Measurements from ENCODE around the gene PGS1. TPM values are rescaled to one million over a fixed set of nuclear protein-coding genes. Genes with fewer than 3 reads are reported as not detected.

Gene PGS1
- total RNA-seq, 2 experiments from 2014 or later: 59.6 to 61.3 TPM

DNA sequence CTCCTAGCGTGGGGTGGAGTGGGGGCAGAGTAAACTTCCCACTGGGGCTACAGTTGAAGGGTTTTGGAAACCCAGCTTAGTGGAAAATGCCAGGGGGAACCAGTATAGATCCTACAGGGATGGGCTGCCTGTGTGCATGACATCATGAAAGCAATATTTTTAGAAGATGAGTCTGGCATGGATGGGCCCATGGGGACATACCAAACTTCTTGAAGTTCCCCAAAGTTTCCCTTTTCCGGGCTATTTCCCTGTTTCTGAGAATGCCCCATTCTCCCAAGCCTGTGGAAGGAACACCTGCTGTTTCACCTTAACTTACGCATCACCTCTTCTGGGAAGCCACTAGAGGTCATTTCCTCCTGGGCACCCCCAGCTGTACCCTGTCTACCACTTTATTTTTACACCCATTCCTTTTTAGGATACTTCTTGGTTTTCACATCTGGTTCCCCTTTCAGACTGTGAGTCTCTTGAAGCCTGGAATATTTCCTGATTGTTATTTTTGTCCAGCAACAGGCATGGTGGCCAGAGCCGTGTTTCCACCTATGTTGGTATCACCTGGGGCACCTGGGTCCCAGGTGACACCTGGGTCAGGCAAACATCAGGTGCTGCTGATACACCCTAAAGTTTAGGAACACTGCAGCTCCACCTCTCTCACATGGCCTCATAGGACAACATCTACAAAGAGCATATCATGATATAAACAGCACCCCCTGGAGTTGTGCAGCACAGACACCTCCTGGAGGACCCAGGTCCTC lies 28.4 kb upstream of the PGS1 start:
- H3K36me3 ChIP-seq (ENCODE audit: insufficient read depth, low read length): no peaks in the 10 kb centered on the region
- no peaks in the 10 kb centered on the region for H3K79me2 ChIP-seq (ENCODE audit: insufficient read depth, low read depth, low read length)
- no peak overlapping the region for H3K4me3 ChIP-seq (ENCODE audit: low read depth, low read length, poor library complexity, severe bottlenecking)
- H2AFZ ChIP-seq (ENCODE audit: low read length): no peak overlapping the region
- DNase-seq (ENCODE audit: low spot score): no peak
- BruUV-seq (replicated peaks): no TSS peak
- POLR2A ChIA-PET: interaction anchor here (0.7 kb wide), 1 partner anchor 191 kb away, joined by 6 read pairs; no protein-coding TSS in a partner anchor
- H3K27ac ChIP-seq (ENCODE audit: low read depth, low read length, poor library complexity, severe bottlenecking): no peak overlapping the region
- TF ChIP-seq EZH2phosphoT487 (IDR thresholded peaks at IDR 0.05; ENCODE audit: borderline replicate concordance, low read depth, low read length): no peak
- peak; percentile 64 for TF ChIP-seq CTCF (conservative IDR thresholded peaks at IDR 0.05; ENCODE audit: low read length)
- peaks cover 22% of the 10 kb centered on the region for H3K4me1 ChIP-seq (ENCODE audit: insufficient read depth, low read length, poor library complexity, severe bottlenecking)
- intact Hi-C loops (cut with micrococcal nuclease; ENCODE audit: unreplicated experiment): no loop called here
- H3K9me3 ChIP-seq (ENCODE audit: low read length): no peaks in the 10 kb centered on the region; the same call in 1 of the 2 replicates
- no peak overlapping the region for H3K4me2 ChIP-seq (ENCODE audit: low read length)
- no peaks in the 10 kb centered on the region for H3K9me2 ChIP-seq (ENCODE audit: insufficient read depth, low read length)
- no peaks in the 10 kb centered on the region; the same call in 1 of the 2 replicates for H4K20me1 ChIP-seq (ENCODE audit: insufficient read depth, low read length)
- CTCF ChIA-PET (ENCODE audit: unreplicated experiment): no interaction called here

- CTCF ChIA-PET (ENCODE audit: unreplicated experiment): interaction anchor here (0.5 kb wide), 1 partner anchor 17 kb away, joined by 3 read pairs; no protein-coding TSS in a partner anchor
- POLR2A ChIA-PET: no interaction called here
- H3K9me2 ChIP-seq (ENCODE audit: insufficient read depth, low read length): no peaks in the 10 kb centered on the region
- no peak overlapping the region for H2AFZ ChIP-seq (ENCODE audit: low read length)
- H3K27ac ChIP-seq (ENCODE audit: low read depth, low read length, poor library complexity, severe bottlenecking): no peak overlapping the region
- H3K79me2 ChIP-seq (ENCODE audit: insufficient read depth, low read depth, low read length): no peaks in the 10 kb centered on the region
- no peaks in the 10 kb centered on the region for H3K36me3 ChIP-seq (ENCODE audit: insufficient read depth, low read length)
- H3K9me3 ChIP-seq (ENCODE audit: low read length): no peaks in the 10 kb centered on the region; the same call in 1 of the 2 replicates
- H3K4me1 ChIP-seq (ENCODE audit: insufficient read depth, low read length, poor library complexity, severe bottlenecking): peaks cover 36% of the 10 kb centered on the region
- no peak for TF ChIP-seq CTCF (conservative IDR thresholded peaks at IDR 0.05; ENCODE audit: low read length)
- TF ChIP-seq EZH2phosphoT487 (IDR thresholded peaks at IDR 0.05; ENCODE audit: borderline replicate concordance, low read depth, low read length): no peak
- H3K4me2 ChIP-seq (ENCODE audit: low read length): no peak overlapping the region
- DNase-seq (ENCODE audit: low spot score): no peak
- BruUV-seq (replicated peaks): no TSS peak
- H3K4me3 ChIP-seq (ENCODE audit: low read depth, low read length, poor library complexity, severe bottlenecking): no peak overlapping the region
- H4K20me1 ChIP-seq (ENCODE audit: insufficient read depth, low read length): no peaks in the 10 kb centered on the region; the same call in 1 of the 2 replicates
- intact Hi-C loops (cut with micrococcal nuclease; ENCODE audit: unreplicated experiment): no loop called here
Measured at GRCh38 chr17:78351449-78352006, 26.9 kb upstream of the PGS1 start.

DNA sequence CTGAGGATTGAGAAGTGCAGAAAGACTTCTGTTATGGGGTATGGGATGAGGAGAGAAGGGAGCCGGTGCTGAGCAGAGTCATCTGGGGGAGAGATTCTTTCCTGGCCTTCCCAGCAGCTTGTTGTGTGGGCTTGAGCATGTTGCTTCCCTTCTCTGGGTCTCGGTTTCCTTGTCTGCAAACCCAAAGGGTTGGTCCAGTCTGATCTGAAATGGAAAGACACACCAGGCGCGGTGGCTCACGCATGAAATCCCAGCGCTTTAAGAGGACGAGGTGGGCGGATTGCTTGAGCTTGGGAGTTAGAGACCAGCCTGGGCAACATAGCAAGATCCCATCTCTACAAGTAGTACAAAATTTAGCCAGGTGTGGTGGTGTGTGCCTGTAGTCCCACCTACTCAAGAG lies 24.6 kb upstream of the PGS1 start:
- TF ChIP-seq CTCF (conservative IDR thresholded peaks at IDR 0.05; ENCODE audit: low read length) (no peak), EZH2phosphoT487 (IDR thresholded peaks at IDR 0.05; ENCODE audit: borderline replicate concordance, low read depth, low read length) (no peak)
- intact Hi-C loops (cut with micrococcal nuclease; ENCODE audit: unreplicated experiment): no loop called here

More for the DNA sequence above, 24.6 kb upstream of the PGS1 start:
- ChIA-PET CTCF (ENCODE audit: unreplicated experiment) (interaction anchor here (0.6 kb wide), 1 partner anchor 951 kb away, joined by 7 read pairs; no protein-coding TSS in a partner anchor), POLR2A (no interaction called here)
- H3K4me3 ChIP-seq (ENCODE audit: low read depth, low read length, poor library complexity, severe bottlenecking): no peak overlapping the region
- no peak overlapping the region for H2AFZ ChIP-seq (ENCODE audit: low read length)
- H3K79me2 ChIP-seq (ENCODE audit: insufficient read depth, low read depth, low read length): no peaks in the 10 kb centered on the region
- H3K27ac ChIP-seq (ENCODE audit: low read depth, low read length, poor library complexity, severe bottlenecking): no peak overlapping the region
- H3K9me2 ChIP-seq (ENCODE audit: insufficient read depth, low read length): no peaks in the 10 kb centered on the region
- BruUV-seq (replicated peaks): no TSS peak
- H3K4me1 ChIP-seq (ENCODE audit: insufficient read depth, low read length, poor library complexity, severe bottlenecking): peaks cover 45% of the 10 kb centered on the region
- H3K36me3 ChIP-seq (ENCODE audit: insufficient read depth, low read length): no peaks in the 10 kb centered on the region
- H4K20me1 ChIP-seq (ENCODE audit: insufficient read depth, low read length): no peaks in the 10 kb centered on the region; the same call in 1 of the 2 replicates
- H3K4me2 ChIP-seq (ENCODE audit: low read length): no peak overlapping the region
- no peaks in the 10 kb centered on the region; the same call in 1 of the 2 replicates for H3K9me3 ChIP-seq (ENCODE audit: low read length)
- no peak for DNase-seq (ENCODE audit: low spot score)
